ENCODE measurements around the gene KPNA6. TPM values are rescaled to one million over a fixed set of nuclear protein-coding genes. Genes with fewer than 3 reads are reported as not detected.

Gene KPNA6
- total and polyA plus RNA-seq, 10 of the 15 experiments (the other 5 are each of a cell fraction or from before 2014, with no cell fraction given): 11.1 to 55.6 (median 25.9) TPM

- TF ChIP-seq NKRF (conservative IDR thresholded peaks at IDR 0.05) (no peak), REST (IDR thresholded peaks at IDR 0.05; ENCODE audit: low read depth, low read length) (no peak), GATAD2B (conservative IDR thresholded peaks at IDR 0.05; ENCODE audit: low read depth) (no peak)
Measured at GRCh38 chr1:32181065-32181464, 73.2 kb downstream of the KPNA6 start (continued).

GRCh38 chr1:32181563-32181962, 73.7 kb downstream of the KPNA6 start:
- Histone ChIP-seq H3K4me3 (peak overlapping the region; percentile 89), H3K27me3 (replicated peaks in 1 of 2; ENCODE audit: control insufficient read depth in 2 of 2, insufficient read depth in 2 of 2, low read length in 1 of 2) (no peaks in the 10 kb centered on the region), H3K9ac (ENCODE audit: control insufficient read depth, insufficient read depth, low read length) (peak overlapping the region; percentile 90), H2AFZ (ENCODE audit: control insufficient read depth, low read depth, low read length) (no peak overlapping the region), H3K4me2 (ENCODE audit: control insufficient read depth, insufficient read depth) (peak overlapping the region; percentile 100), H3K36me3 (ENCODE audit: control insufficient read depth in 2 of 2, insufficient read depth in 2 of 2, low read length in 1 of 2) (peaks cover 4 to 24% of the 10 kb centered on the region in 2 experiments), H3K4me1 (ENCODE audit: control insufficient read depth, insufficient read depth, low read length) (peaks cover 20% of the 10 kb centered on the region), H3K79me2 (ENCODE audit: control insufficient read depth, insufficient read depth, low read length) (peaks cover 55% of the 10 kb centered on the region), H3K27ac (ENCODE audit: control insufficient read depth, insufficient read depth) (peak overlapping the region; percentile 85), H3K9me3 (replicated peaks; ENCODE audit: control insufficient read depth, insufficient read depth, low read length) (no peaks in the 10 kb centered on the region), H4K20me1 (ENCODE audit: control insufficient read depth, insufficient read depth) (no peaks in the 10 kb centered on the region; the same call in 1 of the 2 replicates)
- in situ Hi-C loops (cut with MboI): no loop called here
- ChIA-PET POLR2A (interaction anchor here (0.5 to 3.5 kb wide), 6 partner anchors 16 to 213 kb away, joined by 3 to 16 read pairs (median 6); partner anchors contain the start of genes BSDC1, CCDC28B, KHDRBS1 and TMEM39B), RAD21 (ENCODE audit: unreplicated experiment) (interaction anchor here (0.8 to 3.9 kb wide), 4 partner anchors 16 to 109 kb away, joined by 3 to 22 read pairs (median 12); partner anchors contain the start of genes CCDC28B and TMEM39B), CTCF (interaction anchor here (1.3 to 4.2 kb wide), 2 partner anchors 35 to 69 kb away, joined by 3 to 16 read pairs; no protein-coding TSS in a partner anchor), SMC1A (ENCODE audit: uncharacterized antibody, unreplicated experiment) (interaction anchor here (0.8 to 4.0 kb wide), 4 partner anchors 19 to 219 kb away, joined by 3 to 26 read pairs (median 5); partner anchors contain the start of genes CCDC28B and KPNA6)
- FAIRE-seq (no peak), ATAC-seq (no peak), DNase-seq (ENCODE audit: low read depth, low spot score) (no peak)
- WGBS (ENCODE audit: insufficient coverage, insufficient replicate concordance, low lambda C conversion rate, missing lambda C conversion rate): 62% methylated on average over 5 of the region's 5 CpGs
- no TSS peak for BruUV-seq (replicated peaks)
- intact Hi-C loops (cut with micrococcal nuclease; ENCODE audit: unreplicated experiment): loop anchor here (2.0 kb wide), 1 partner anchor 19 kb away; the partner anchor contains the start of gene CCDC28B
- TF ChIP-seq RELA (IDR thresholded peaks at IDR 0.05; ENCODE audit: borderline replicate concordance, partially characterized antibody) (no peak), WRNIP1 (IDR thresholded peaks at IDR 0.05; ENCODE audit: borderline replicate concordance, low read depth, low read length) (0 out of 2 replicates have a peak, but pooled peaks have one; percentile 93), ZBED1 (IDR thresholded peaks at IDR 0.05; ENCODE audit: borderline replicate concordance) (no peak)
